Ishikawa (cell line): ENCODE results near the gene RGP1.
A peak's percentile ranks its signal among the peaks of the same experiment; 100 is the strongest.

Source experiments
- CEBPB ChIP-seq: IDR thresholded peaks from 2 replicates; pipeline ENCODE4 v1.6.1; 2012
- CREB1 ChIP-seq: IDR thresholded peaks from 2 replicates; pipeline ENCODE4 v1.6.1; 2012; ENCODE audit warnings: low read depth
- EGR1 ChIP-seq: IDR thresholded peaks from 2 replicates; pipeline ENCODE4 v1.6.1; 2012
- EP300 ChIP-seq: IDR thresholded peaks from 2 replicates; pipeline ENCODE4 v1.6.1; 2012; ENCODE audit warnings: borderline replicate concordance
- FOXM1 ChIP-seq: IDR thresholded peaks from 2 replicates; pipeline ENCODE4 v1.6.1; 2012; ENCODE audit warnings: low read depth, borderline replicate concordance
- NFIC ChIP-seq: IDR thresholded peaks from 2 replicates; pipeline ENCODE4 v1.6.1; 2012
- RAD21 ChIP-seq: IDR thresholded peaks from 2 replicates; pipeline ENCODE4 v1.6.1; 2012; ENCODE audit warnings: low read depth
- REST ChIP-seq: IDR thresholded peaks from 2 replicates; pipeline ENCODE4 v1.6.1; 2012; ENCODE audit warnings: low read depth, mild to moderate bottlenecking
- TAF1 ChIP-seq: IDR thresholded peaks from 2 replicates; pipeline ENCODE4 v1.6.1; 2012; ENCODE audit warnings: low read depth, mild to moderate bottlenecking
- TCF12 ChIP-seq: IDR thresholded peaks from 2 replicates; pipeline ENCODE4 v1.6.1; 2012; ENCODE audit warnings: low read depth
- TEAD4 ChIP-seq: IDR thresholded peaks from 2 replicates; pipeline ENCODE4 v1.6.1; 2012
- YY1 ChIP-seq: IDR thresholded peaks from 2 replicates; pipeline ENCODE4 v1.6.1; 2012; ENCODE audit warnings: low read depth
- ZBTB7A ChIP-seq: IDR thresholded peaks from 2 replicates; pipeline ENCODE4 v1.6.1; 2012; ENCODE audit warnings: low read depth
- TF ChIP-seq, protein P1 (sequence below): IDR thresholded peaks from 2 replicates; pipeline ENCODE4 v1.6.1; 2012
- TF ChIP-seq, protein P2 (sequence below): IDR thresholded peaks from 2 replicates; pipeline ENCODE4 v1.6.1; 2012

The RGP1 gene

DNA sequence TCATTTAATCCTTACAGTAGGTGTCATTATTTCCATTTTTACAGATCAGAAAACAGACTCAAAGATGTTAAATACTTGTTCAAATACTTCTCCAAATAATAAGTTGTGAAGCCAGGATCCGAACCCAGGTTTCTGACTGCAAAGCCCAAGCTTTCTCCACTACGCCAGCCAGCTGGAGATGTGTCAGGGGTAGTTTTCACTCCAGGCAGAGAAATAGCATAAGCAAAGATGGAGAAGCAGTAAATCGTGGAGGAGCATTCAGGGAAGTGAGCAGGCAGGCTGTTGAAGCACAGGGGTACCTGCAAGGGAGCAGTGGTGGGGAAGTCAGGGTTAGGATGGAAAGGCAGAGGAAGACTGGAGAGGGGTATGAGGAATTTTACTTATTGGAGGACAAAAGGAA lies 20.0 kb upstream of the RGP1 start:
- TF ChIP-seq TEAD4 (no peak), EP300 (no peak), CEBPB (no peak)

GRCh38 chr9:35729700-35730485 lies 19.2 kb upstream of the RGP1 start:
- TF ChIP-seq FOXM1 = no peak
- TF ChIP-seq TCF12 = no peak
- no peak for TF ChIP-seq CEBPB
- TF ChIP-seq NFIC = no peak
- no peak for TF ChIP-seq YY1
- TF ChIP-seq RAD21 = peak; percentile 17; the same call in 1 of the 2 replicates
- no peak for TF ChIP-seq TAF1
- TF ChIP-seq, protein P1, sequence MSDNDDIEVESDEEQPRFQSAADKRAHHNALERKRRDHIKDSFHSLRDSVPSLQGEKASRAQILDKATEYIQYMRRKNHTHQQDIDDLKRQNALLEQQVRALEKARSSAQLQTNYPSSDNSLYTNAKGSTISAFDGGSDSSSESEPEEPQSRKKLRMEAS = no peak

DNA sequence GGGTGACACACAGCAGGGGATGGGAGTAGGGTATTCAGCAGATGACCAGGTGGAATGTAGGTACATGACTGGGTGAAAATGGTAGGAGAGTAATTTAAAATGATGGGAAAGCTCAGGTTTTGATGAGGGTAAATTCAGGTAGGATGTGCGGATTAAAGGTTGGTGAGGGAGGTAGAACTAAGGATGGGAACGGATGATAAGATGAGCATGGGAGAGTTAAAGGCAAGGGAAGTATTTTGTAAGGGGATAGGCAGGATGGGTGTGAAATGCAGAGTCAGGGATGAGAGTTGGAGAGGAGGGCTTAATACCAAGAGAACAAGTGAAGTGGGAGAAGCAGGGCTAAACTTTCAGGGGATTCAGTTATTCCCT lies 18.6 kb upstream of the RGP1 start:
- no peak for TF ChIP-seq CREB1
- no peak for TF ChIP-seq EP300
- no peak for TF ChIP-seq TCF12

GRCh38 chr9:35731415-35732184 lies 17.5 kb upstream of the RGP1 start:
- TF ChIP-seq YY1 (no peak), EP300 (no peak), REST (no peak), EGR1 (no peak), ZBTB7A (no peak), CREB1 (no peak), NFIC (no peak), FOXM1 (no peak), TCF12 (no peak), CEBPB (no peak), TEAD4 (no peak), TAF1 (no peak; the same call in 1 of the 2 replicates), RAD21 (no peak)
- TF ChIP-seq, protein P2, sequence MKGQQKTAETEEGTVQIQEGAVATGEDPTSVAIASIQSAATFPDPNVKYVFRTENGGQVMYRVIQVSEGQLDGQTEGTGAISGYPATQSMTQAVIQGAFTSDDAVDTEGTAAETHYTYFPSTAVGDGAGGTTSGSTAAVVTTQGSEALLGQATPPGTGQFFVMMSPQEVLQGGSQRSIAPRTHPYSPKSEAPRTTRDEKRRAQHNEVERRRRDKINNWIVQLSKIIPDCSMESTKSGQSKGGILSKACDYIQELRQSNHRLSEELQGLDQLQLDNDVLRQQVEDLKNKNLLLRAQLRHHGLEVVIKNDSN = no peak
- TF ChIP-seq, protein P1 = no peak

DNA sequence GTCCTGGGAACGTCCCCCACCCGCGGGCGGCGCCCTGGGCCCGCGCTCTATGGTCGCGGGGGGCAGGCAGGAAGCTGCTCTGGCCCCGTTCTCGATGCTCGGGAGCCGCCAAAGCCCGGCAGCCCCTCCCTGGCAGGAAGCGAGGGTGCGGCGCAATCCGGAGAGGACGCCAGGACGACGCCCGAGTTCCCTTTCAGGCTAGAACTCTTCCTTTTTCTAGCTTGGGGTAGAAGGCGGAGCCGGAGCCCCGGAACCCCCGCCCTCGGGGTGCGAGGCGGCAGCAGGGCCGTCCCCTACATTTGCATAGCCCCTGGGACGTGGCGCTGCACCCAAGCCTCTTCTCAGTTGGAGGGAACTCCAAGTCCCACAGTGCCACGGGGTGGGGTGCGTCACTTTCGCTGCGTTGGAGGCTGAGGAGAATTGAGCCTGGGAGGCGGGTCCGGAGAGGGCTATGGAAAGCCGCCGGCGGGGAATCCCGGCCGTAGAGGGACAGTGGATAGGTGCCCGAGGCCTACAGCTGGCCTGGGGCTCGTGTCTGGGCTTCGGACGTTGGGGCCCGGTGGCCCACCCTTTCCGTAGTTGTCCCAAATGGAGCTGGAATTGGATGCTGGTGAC lies 16.8 kb upstream of the RGP1 start, which contains the start of the genes CREB3 and TLN1:
CREB3 (plus strand) TSS at position 482 of the 615 bp plus-strand sequence; CDS start at position 589, 107 bp downstream.
TLN1 (minus strand) TSS at position 11 of the 615 bp plus-strand sequence. CDS start 6,501 bp downstream, outside the sequence.
- TF ChIP-seq TEAD4 (peak; percentile 52), CREB1 (peak; percentile 88), EP300 (peak; percentile 54; the same call in 1 of the 2 replicates), ZBTB7A (peak; percentile 62; the same call in 1 of the 2 replicates), NFIC (no peak), EGR1 (0 out of 2 replicates have a peak, but pooled peaks have one; percentile 6), CEBPB (no peak), FOXM1 (peak; percentile 31; the same call in 1 of the 2 replicates), TCF12 (peak; percentile 76; the same call in 1 of the 2 replicates), REST (no peak), YY1 (0 out of 2 replicates have a peak, but pooled peaks have one; percentile 21), TAF1 (peak; percentile 55; the same call in 1 of the 2 replicates), RAD21 (no peak)
- TF ChIP-seq, protein P2 = no peak
- TF ChIP-seq, protein P1 = peak; percentile 74
